Activated naive CD4-positive, alpha-beta T cell treated with anti-CD3 and anti-CD28 coated beads for 36 hours (primary cell): ENCODE measurements around the gene CDR2L. TPM values are rescaled to one million over a fixed set of nuclear protein-coding genes. Genes with fewer than 3 reads are reported as not detected.

Experiments
- CTCF ChIA-PET: fragments of 350-600 bp; sonication (Branson Sonifier 250); formaldehyde crosslinking; loops from one replicate; lab custom pipeline; 2021; ENCODE audit warnings: antibody characterized with exemption; lab: Charles Lee
- DNase-seq: peaks from one replicate; pipeline ENCODE4 v3.0.0-alpha.2; 2020
- H3K27ac Mint-ChIP-seq: one replicate; pipeline ENCODE4 v1.8.0; 2021; ENCODE audit warnings: mild to moderate bottlenecking, mixed read lengths
- H3K27me3 Mint-ChIP-seq: one replicate; pipeline ENCODE4 v1.8.0; 2021; ENCODE audit warnings: low read depth, mixed read lengths
- H3K36me3 Mint-ChIP-seq: one replicate; pipeline ENCODE4 v1.8.0; 2021; ENCODE audit warnings: low read depth, mixed read lengths
- H3K4me1 Mint-ChIP-seq: one replicate; pipeline ENCODE4 v1.8.0; 2021; ENCODE audit warnings: low read depth, mixed read lengths
- H3K4me3 Mint-ChIP-seq: one replicate; pipeline ENCODE4 v1.8.0; 2021; ENCODE audit warnings: mild to moderate bottlenecking, moderate library complexity, mixed read lengths
- H3K9me3 Mint-ChIP-seq: one replicate; pipeline ENCODE4 v1.8.0; 2021; ENCODE audit warnings: mixed read lengths
- intact Hi-C: fragments of 100-400 bp; cut with micrococcal nuclease; formaldehyde crosslinking; loops from one replicate; pipeline ENCODE4 v1.15.1; 2023
- total RNA-seq, 2 experiments: library from RNA; stranded (reverse); gene quantifications; one replicate each; pipeline ENCODE4 v1.2.3, GENCODE V29; 2021

CDR2L gene
- under 1 TPM; 0.49 to 0.93 TPM for total RNA-seq

GRCh38 chr17:74987418-74987908 lies at the start of gene CDR2L:
Gene CDR2L, plus strand, starts transcription at chr17:74987632. Its CDS starts 412 bp downstream, at chr17:74988044.
- intact Hi-C loops = loop anchor here (1.0 to 10.0 kb wide), 4 partner anchors 47 to 417 kb away; partner anchors contain the start of genes ATP5PD, GRB2 and KCTD2

GRCh38 chr17:74938194-74938950 lies 49.1 kb upstream of the CDR2L start:
- H3K9me3 Mint-ChIP-seq = no peaks in the 10 kb centered on the region
- CTCF ChIA-PET = interaction anchor here (0.6 to 1.4 kb wide), 3 partner anchors 22 to 523 kb away, joined by 3 read pairs; no protein-coding TSS in a partner anchor
- no peaks in the 10 kb centered on the region for H3K4me1 Mint-ChIP-seq
- H3K27me3 Mint-ChIP-seq = peaks cover 26% of the 10 kb centered on the region
- no peak overlapping the region for H3K4me3 Mint-ChIP-seq
- H3K36me3 Mint-ChIP-seq = no peaks in the 10 kb centered on the region
- intact Hi-C loops = no loop called here
- no peak overlapping the region for H3K27ac Mint-ChIP-seq
- DNase-seq = no peak

More at GRCh38 chr17:74987418-74987908, at the start of gene CDR2L:
- Mint-ChIP-seq H3K27ac (no peak within 1 kb of the TSS), H3K9me3 (no peaks in the 10 kb centered on the region), H3K4me3 (peak within 1 kb of the TSS; percentile 80), H3K27me3 (peaks cover 9% of the 10 kb centered on the region), H3K4me1 (peaks cover 8% of the 10 kb centered on the region), H3K36me3 (no peaks in the 10 kb centered on the region)
- CTCF ChIA-PET = interaction anchor here (1.5 to 2.9 kb wide), 3 partner anchors 25 to 44 kb away, joined by 4 to 18 read pairs (median 15); partner anchors contain the start of gene MRPL58
- peak; percentile 94 for DNase-seq

GRCh38 chr17:74939534-74939933 lies 47.9 kb upstream of the CDR2L start:
- Mint-ChIP-seq H3K27me3 (peaks cover 26% of the 10 kb centered on the region), H3K4me3 (no peak overlapping the region), H3K27ac (no peak overlapping the region), H3K9me3 (no peaks in the 10 kb centered on the region), H3K4me1 (no peaks in the 10 kb centered on the region), H3K36me3 (no peaks in the 10 kb centered on the region)
- intact Hi-C loops = no loop called here
- CTCF ChIA-PET = interaction anchor here (0.6 to 1.4 kb wide), 2 partner anchors 21 to 351 kb away, joined by 3 to 4 read pairs; no protein-coding TSS in a partner anchor
- DNase-seq = no peak

GRCh38 chr17:74941128-74941725 lies 46.2 kb upstream of the CDR2L start:
- intact Hi-C loops = no loop called here
- H3K4me1 Mint-ChIP-seq = no peaks in the 10 kb centered on the region
- no peak overlapping the region for H3K27ac Mint-ChIP-seq
- CTCF ChIA-PET = no interaction called here
- no peak for DNase-seq
- H3K4me3 Mint-ChIP-seq = no peak overlapping the region
- H3K9me3 Mint-ChIP-seq = no peaks in the 10 kb centered on the region
- H3K36me3 Mint-ChIP-seq = no peaks in the 10 kb centered on the region
- peaks cover 22% of the 10 kb centered on the region for H3K27me3 Mint-ChIP-seq

GRCh38 chr17:74943808-74944522 lies 43.5 kb upstream of the CDR2L start:
- intact Hi-C loops = no loop called here
- Mint-ChIP-seq H3K4me3 (no peak overlapping the region), H3K27me3 (peaks cover 4% of the 10 kb centered on the region), H3K36me3 (no peaks in the 10 kb centered on the region), H3K4me1 (no peaks in the 10 kb centered on the region), H3K27ac (no peak overlapping the region), H3K9me3 (no peaks in the 10 kb centered on the region)
- CTCF ChIA-PET = interaction anchor here (1.2 kb wide), 1 partner anchor 17 kb away, joined by 4 read pairs; no protein-coding TSS in a partner anchor
- no peak for DNase-seq

GRCh38 chr17:74945543-74945942 lies 41.9 kb upstream of the CDR2L start:
- CTCF ChIA-PET = interaction anchor here (0.6 to 4.1 kb wide), 2 partner anchors 16 to 49 kb away, joined by 7 to 18 read pairs; no protein-coding TSS in a partner anchor
- Mint-ChIP-seq H3K27ac (no peak overlapping the region), H3K9me3 (no peaks in the 10 kb centered on the region)

GRCh38 chr17:74946641-74947040 lies 40.8 kb upstream of the CDR2L start:
- intact Hi-C loops = no loop called here
- H3K9me3 Mint-ChIP-seq = no peaks in the 10 kb centered on the region
- DNase-seq = no peak
- no peak overlapping the region for H3K27ac Mint-ChIP-seq
- no peaks in the 10 kb centered on the region for H3K36me3 Mint-ChIP-seq
- no peak overlapping the region for H3K4me3 Mint-ChIP-seq
- CTCF ChIA-PET = interaction anchor here (4.1 kb wide), 1 partner anchor 15 kb away, joined by 18 read pairs; no protein-coding TSS in a partner anchor
- H3K4me1 Mint-ChIP-seq = no peaks in the 10 kb centered on the region
- peaks cover 4% of the 10 kb centered on the region for H3K27me3 Mint-ChIP-seq

More at GRCh38 chr17:74945543-74945942, 41.9 kb upstream of the CDR2L start:
- H3K4me1 Mint-ChIP-seq = no peaks in the 10 kb centered on the region
- no peak overlapping the region for H3K4me3 Mint-ChIP-seq
- no peaks in the 10 kb centered on the region for H3K36me3 Mint-ChIP-seq
- DNase-seq = no peak
- intact Hi-C loops = no loop called here
- peaks cover 4% of the 10 kb centered on the region for H3K27me3 Mint-ChIP-seq

GRCh38 chr17:74947041-74947754 lies 40.2 kb upstream of the CDR2L start:
- H3K4me1 Mint-ChIP-seq = no peaks in the 10 kb centered on the region
- H3K4me3 Mint-ChIP-seq = no peak overlapping the region
- CTCF ChIA-PET = interaction anchor here (4.1 kb wide), 1 partner anchor 14 kb away, joined by 18 read pairs; no protein-coding TSS in a partner anchor
- intact Hi-C loops = no loop called here
- H3K27me3 Mint-ChIP-seq = no peaks in the 10 kb centered on the region
- DNase-seq = no peak
- H3K27ac Mint-ChIP-seq = no peak overlapping the region
- H3K36me3 Mint-ChIP-seq = no peaks in the 10 kb centered on the region
- no peaks in the 10 kb centered on the region for H3K9me3 Mint-ChIP-seq

GRCh38 chr17:74949455-74950115 lies 37.8 kb upstream of the CDR2L start:
- DNase-seq = no peak
- Mint-ChIP-seq H3K4me1 (no peaks in the 10 kb centered on the region), H3K9me3 (no peaks in the 10 kb centered on the region), H3K27ac (no peak overlapping the region), H3K36me3 (no peaks in the 10 kb centered on the region), H3K4me3 (no peak overlapping the region), H3K27me3 (no peaks in the 10 kb centered on the region)
- intact Hi-C loops = no loop called here
- CTCF ChIA-PET = interaction anchor here (1.2 to 1.5 kb wide), 3 partner anchors 8 to 26 kb away, joined by 5 to 6 read pairs (median 5); partner anchors contain the start of gene OTOP2

- CTCF ChIA-PET = interaction anchor here (1.2 to 1.4 kb wide), 2 partner anchors 11 to 26 kb away, joined by 5 to 6 read pairs; partner anchors contain the start of gene OTOP2
- Mint-ChIP-seq H3K27me3 (no peaks in the 10 kb centered on the region), H3K9me3 (no peaks in the 10 kb centered on the region), H3K4me3 (no peak overlapping the region), H3K27ac (no peak overlapping the region), H3K36me3 (no peaks in the 10 kb centered on the region), H3K4me1 (no peaks in the 10 kb centered on the region)
- intact Hi-C loops = no loop called here
- no peak for DNase-seq
Observed at GRCh38 chr17:74950207-74950606, 37.2 kb upstream of the CDR2L start.

- H3K27me3 Mint-ChIP-seq = no peaks in the 10 kb centered on the region
- H3K36me3 Mint-ChIP-seq = no peaks in the 10 kb centered on the region
- H3K4me1 Mint-ChIP-seq = no peaks in the 10 kb centered on the region
- CTCF ChIA-PET = interaction anchor here (1.4 kb wide), 1 partner anchor 11 kb away, joined by 3 read pairs; no protein-coding TSS in a partner anchor
- H3K27ac Mint-ChIP-seq = no peak overlapping the region
- no peak overlapping the region for H3K4me3 Mint-ChIP-seq
- H3K9me3 Mint-ChIP-seq = no peaks in the 10 kb centered on the region
- intact Hi-C loops = no loop called here
- no peak for DNase-seq
Observed at GRCh38 chr17:74951065-74951464, 36.4 kb upstream of the CDR2L start.
